ENCODE measurements around the gene POGLUT3. TPM values are rescaled to one million over a fixed set of nuclear protein-coding genes. Genes with fewer than 3 reads are reported as not detected.

Gene POGLUT3
- total RNA-seq, 1 experiment from 2014 or later: 52.3 TPM

DNA sequence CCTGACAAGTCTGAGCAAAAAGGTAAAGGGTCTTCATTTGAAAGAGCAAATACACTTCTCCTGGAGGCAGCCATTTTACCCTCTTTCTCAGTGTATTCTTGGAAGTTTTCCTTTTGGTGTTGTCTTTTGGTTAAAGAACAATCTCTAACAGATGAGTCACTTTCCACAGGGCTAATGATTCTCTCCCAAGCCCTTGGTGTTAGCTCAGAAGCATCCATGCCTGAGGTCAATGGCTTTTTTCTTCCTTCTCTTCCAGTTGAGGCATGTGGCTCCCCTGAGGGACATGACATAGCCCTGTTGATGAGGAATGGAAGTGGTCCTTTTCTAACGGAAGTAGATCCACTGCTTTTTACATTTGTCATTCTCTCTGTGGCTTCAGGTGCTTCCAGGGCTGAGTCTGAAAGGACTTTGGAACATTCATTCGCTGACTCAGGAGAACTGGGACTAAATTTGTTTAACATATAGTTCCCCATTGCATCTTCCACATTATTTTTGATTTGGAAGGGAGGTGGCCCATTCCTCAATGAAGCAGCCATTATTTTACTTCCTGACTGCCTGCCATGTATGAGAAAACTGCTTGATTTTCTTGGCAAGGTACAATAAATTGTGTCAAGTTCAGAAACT, 13.8 kb upstream of the POGLUT3 start:
- CTCF ChIA-PET: no interaction called here
- no peaks in the 10 kb centered on the region for H3K36me3 ChIP-seq (ENCODE audit: control insufficient read depth, insufficient read depth, low read length)
- peaks cover 23% of the 10 kb centered on the region for H3K27me3 ChIP-seq (ENCODE audit: control insufficient read depth, insufficient read depth, low read length)
- POLR2A ChIA-PET: no interaction called here
- H3K4me1 ChIP-seq (ENCODE audit: control insufficient read depth, insufficient read depth, low read length): no peaks in the 10 kb centered on the region
- BruUV-seq (replicated peaks): no TSS peak
- H3K27ac ChIP-seq (ENCODE audit: low read length): no peak overlapping the region
- intact Hi-C loops (cut with micrococcal nuclease; ENCODE audit: unreplicated experiment): no loop called here
- ATAC-seq (no peak), DNase-seq (ENCODE audit: low read depth, low spot score) (no peak)
- in situ Hi-C loops (cut with HindIII; ENCODE audit: low pct_unique_long_range_greater_than_20kb, low sequenced_read_pairs): no loop called here
- H3K4me3 ChIP-seq (ENCODE audit: low read depth in 2 of 2, low read length in 2 of 2): no peak overlapping the region
- no peak for TF ChIP-seq SIN3A (IDR thresholded peaks at IDR 0.05; ENCODE audit: borderline replicate concordance, insufficient read depth, low read depth, low read length)
- peaks cover 8% of the 10 kb centered on the region; the same call in 1 of the 2 replicates for H3K9me3 ChIP-seq (ENCODE audit: control insufficient read depth, insufficient read depth, low read depth, low read length)

DNA sequence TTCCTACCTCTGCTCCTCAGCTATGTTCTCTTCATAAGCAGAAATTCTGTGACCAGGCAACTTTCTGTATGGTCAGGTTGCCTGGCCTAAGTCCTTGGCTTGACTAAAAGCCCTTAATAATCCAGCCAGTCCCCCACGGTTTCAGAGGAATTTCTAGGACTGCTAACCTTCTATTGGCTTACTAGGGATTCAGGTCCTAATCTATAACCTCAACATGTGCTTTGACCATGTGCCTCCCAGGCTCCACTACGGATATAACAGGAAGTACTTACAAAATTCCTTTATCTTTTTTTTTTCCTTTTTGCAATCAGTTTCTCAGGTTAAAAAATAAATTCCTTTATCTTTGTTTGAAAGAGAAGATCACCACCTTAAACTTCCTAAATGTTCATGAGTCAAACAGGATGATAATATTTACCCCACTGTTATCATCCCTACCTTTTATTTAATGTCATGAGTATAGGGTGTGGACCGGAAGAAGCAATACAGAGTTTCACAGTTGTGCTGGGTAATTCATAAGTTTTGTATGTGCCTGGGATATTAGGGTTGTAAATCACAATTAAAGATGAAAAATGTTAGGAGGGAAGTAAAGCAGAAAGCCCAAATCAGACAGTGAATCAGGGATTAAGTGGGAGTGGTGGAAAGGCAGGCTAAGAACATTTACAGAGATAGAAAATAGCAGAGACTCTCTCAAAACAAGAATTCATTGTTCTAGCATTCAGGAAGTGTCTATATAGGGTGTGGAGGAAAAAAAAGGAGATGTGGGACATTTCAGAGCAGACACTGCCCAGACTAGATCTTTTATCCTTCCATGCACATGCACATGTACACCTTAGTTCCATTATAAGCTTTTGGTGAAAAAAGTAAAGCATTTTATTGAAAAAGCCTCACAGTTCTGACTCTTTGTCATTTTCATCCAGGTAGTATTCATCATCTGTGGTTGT, 10.7 kb upstream of the POGLUT3 start:
- BruUV-seq (replicated peaks): no TSS peak

More for the DNA sequence above, 10.7 kb upstream of the POGLUT3 start:
- no peaks in the 10 kb centered on the region for H3K4me1 ChIP-seq (ENCODE audit: control insufficient read depth, insufficient read depth, low read length)
- in situ Hi-C loops (cut with HindIII; ENCODE audit: low pct_unique_long_range_greater_than_20kb, low sequenced_read_pairs) (no loop called here), intact Hi-C loops (cut with micrococcal nuclease; ENCODE audit: unreplicated experiment) (loop anchor here (10.0 kb wide), 1 partner anchor 126 kb away; no protein-coding TSS in a partner anchor)
- no peak for TF ChIP-seq SIN3A (IDR thresholded peaks at IDR 0.05; ENCODE audit: borderline replicate concordance, insufficient read depth, low read depth, low read length)
- no peak for TF ChIP-seq POLR2AphosphoS5 (IDR thresholded peaks at IDR 0.05; ENCODE audit: low read depth, low read length)
- TF ChIP-seq, protein P1, sequence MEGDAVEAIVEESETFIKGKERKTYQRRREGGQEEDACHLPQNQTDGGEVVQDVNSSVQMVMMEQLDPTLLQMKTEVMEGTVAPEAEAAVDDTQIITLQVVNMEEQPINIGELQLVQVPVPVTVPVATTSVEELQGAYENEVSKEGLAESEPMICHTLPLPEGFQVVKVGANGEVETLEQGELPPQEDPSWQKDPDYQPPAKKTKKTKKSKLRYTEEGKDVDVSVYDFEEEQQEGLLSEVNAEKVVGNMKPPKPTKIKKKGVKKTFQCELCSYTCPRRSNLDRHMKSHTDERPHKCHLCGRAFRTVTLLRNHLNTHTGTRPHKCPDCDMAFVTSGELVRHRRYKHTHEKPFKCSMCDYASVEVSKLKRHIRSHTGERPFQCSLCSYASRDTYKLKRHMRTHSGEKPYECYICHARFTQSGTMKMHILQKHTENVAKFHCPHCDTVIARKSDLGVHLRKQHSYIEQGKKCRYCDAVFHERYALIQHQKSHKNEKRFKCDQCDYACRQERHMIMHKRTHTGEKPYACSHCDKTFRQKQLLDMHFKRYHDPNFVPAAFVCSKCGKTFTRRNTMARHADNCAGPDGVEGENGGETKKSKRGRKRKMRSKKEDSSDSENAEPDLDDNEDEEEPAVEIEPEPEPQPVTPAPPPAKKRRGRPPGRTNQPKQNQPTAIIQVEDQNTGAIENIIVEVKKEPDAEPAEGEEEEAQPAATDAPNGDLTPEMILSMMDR (IDR thresholded peaks at IDR 0.05): no peak
- TF ChIP-seq TCF7L2 (IDR thresholded peaks at IDR 0.05; ENCODE audit: low read depth, low read length): no peak
- TF ChIP-seq, protein P2, sequence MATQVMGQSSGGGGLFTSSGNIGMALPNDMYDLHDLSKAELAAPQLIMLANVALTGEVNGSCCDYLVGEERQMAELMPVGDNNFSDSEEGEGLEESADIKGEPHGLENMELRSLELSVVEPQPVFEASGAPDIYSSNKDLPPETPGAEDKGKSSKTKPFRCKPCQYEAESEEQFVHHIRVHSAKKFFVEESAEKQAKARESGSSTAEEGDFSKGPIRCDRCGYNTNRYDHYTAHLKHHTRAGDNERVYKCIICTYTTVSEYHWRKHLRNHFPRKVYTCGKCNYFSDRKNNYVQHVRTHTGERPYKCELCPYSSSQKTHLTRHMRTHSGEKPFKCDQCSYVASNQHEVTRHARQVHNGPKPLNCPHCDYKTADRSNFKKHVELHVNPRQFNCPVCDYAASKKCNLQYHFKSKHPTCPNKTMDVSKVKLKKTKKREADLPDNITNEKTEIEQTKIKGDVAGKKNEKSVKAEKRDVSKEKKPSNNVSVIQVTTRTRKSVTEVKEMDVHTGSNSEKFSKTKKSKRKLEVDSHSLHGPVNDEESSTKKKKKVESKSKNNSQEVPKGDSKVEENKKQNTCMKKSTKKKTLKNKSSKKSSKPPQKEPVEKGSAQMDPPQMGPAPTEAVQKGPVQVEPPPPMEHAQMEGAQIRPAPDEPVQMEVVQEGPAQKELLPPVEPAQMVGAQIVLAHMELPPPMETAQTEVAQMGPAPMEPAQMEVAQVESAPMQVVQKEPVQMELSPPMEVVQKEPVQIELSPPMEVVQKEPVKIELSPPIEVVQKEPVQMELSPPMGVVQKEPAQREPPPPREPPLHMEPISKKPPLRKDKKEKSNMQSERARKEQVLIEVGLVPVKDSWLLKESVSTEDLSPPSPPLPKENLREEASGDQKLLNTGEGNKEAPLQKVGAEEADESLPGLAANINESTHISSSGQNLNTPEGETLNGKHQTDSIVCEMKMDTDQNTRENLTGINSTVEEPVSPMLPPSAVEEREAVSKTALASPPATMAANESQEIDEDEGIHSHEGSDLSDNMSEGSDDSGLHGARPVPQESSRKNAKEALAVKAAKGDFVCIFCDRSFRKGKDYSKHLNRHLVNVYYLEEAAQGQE (IDR thresholded peaks at IDR 0.05; ENCODE audit: insufficient read depth in 1 of 2, low read depth in 2 of 2, low read length in 1 of 2): no peak
- DNase-seq (ENCODE audit: low read depth, low spot score): no peak
- CTCF ChIA-PET: no interaction called here
- H3K4me3 ChIP-seq (ENCODE audit: low read depth in 2 of 2, low read length in 2 of 2): no peak overlapping the region
- H3K27me3 ChIP-seq (ENCODE audit: control insufficient read depth, insufficient read depth, low read length): peaks cover 16% of the 10 kb centered on the region; the same call in 1 of the 2 replicates
- POLR2A ChIA-PET: no interaction called here
- no peak overlapping the region for H3K27ac ChIP-seq (ENCODE audit: low read length)
- H3K36me3 ChIP-seq (ENCODE audit: control insufficient read depth, insufficient read depth, low read length): no peaks in the 10 kb centered on the region
- H3K9me3 ChIP-seq (ENCODE audit: control insufficient read depth, insufficient read depth, low read depth, low read length): peaks cover 8% of the 10 kb centered on the region; the same call in 1 of the 2 replicates
- no peak for ATAC-seq
